ENCODE measurements around the gene FGF14. TPM values are rescaled to one million over a fixed set of nuclear protein-coding genes. Genes with fewer than 3 reads are reported as not detected.

Gene FGF14
- total and polyA plus RNA-seq, 5 donors from 2014 or later, result 0.09 TPM; not detected in 4

GRCh38 chr13:102386461-102386860 lies 15.4 kb downstream of the FGF14 start:
- H3K27ac ChIP-seq (ENCODE audit: insufficient read depth, low read length, poor library complexity, severe bottlenecking), result no peak overlapping the region
- no peaks in the 10 kb centered on the region for H3K9me3 ChIP-seq (ENCODE audit: control insufficient read depth in 2 of 2, low read length in 2 of 2)
- no peak overlapping the region for H3K4me3 Mint-ChIP-seq
- no peaks in the 10 kb centered on the region for H3K9me3 Mint-ChIP-seq
- no peak for DNase-seq
- no peak for ATAC-seq (ENCODE audit: low read depth in 2 of 2)
- H3K27me3 ChIP-seq (ENCODE audit: control insufficient read depth, insufficient read depth, low read length), result peaks cover 5% of the 10 kb centered on the region
- no peak overlapping the region for H3K27ac Mint-ChIP-seq
- H3K4me1 ChIP-seq (ENCODE audit: control insufficient read depth, insufficient read depth, low read length, poor library complexity, severe bottlenecking), result no peaks in the 10 kb centered on the region
- no peaks in the 10 kb centered on the region for H3K36me3 Mint-ChIP-seq
- H3K36me3 ChIP-seq (ENCODE audit: control insufficient read depth, insufficient read depth, low read length), result no peaks in the 10 kb centered on the region
- H3K4me3 ChIP-seq (ENCODE audit: low read depth, low read length), result no peak overlapping the region
- no peaks in the 10 kb centered on the region for H3K4me1 Mint-ChIP-seq
- peaks cover 14% of the 10 kb centered on the region for H3K27me3 Mint-ChIP-seq

GRCh38 chr13:102380012-102380411 lies 21.8 kb downstream of the FGF14 start:
- Histone ChIP-seq H3K27me3 (ENCODE audit: control insufficient read depth, insufficient read depth, low read length) (peaks cover 2% of the 10 kb centered on the region), H3K27ac (ENCODE audit: insufficient read depth, low read length, poor library complexity, severe bottlenecking) (no peak overlapping the region), H3K4me3 (ENCODE audit: low read depth, low read length) (no peak overlapping the region), H3K9me3 (ENCODE audit: control insufficient read depth in 2 of 2, low read length in 2 of 2) (no peaks in the 10 kb centered on the region), H3K36me3 (ENCODE audit: control insufficient read depth, insufficient read depth, low read length) (no peaks in the 10 kb centered on the region), H3K4me1 (ENCODE audit: control insufficient read depth, insufficient read depth, low read length, poor library complexity, severe bottlenecking) (no peaks in the 10 kb centered on the region)
- Mint-ChIP-seq H3K36me3 (no peaks in the 10 kb centered on the region), H3K4me3 (no peak overlapping the region), H3K9me3 (no peaks in the 10 kb centered on the region), H3K27ac (no peak overlapping the region), H3K4me1 (no peaks in the 10 kb centered on the region), H3K27me3 (peaks cover 5% of the 10 kb centered on the region)
- no peak for ATAC-seq (ENCODE audit: low read depth in 2 of 2)
- DNase-seq, result no peak

- Histone ChIP-seq H3K4me3 (ENCODE audit: low read depth, low read length) (no peak overlapping the region), H3K4me1 (ENCODE audit: control insufficient read depth, insufficient read depth, low read length, poor library complexity, severe bottlenecking) (no peaks in the 10 kb centered on the region), H3K9me3 (ENCODE audit: control insufficient read depth in 2 of 2, low read length in 2 of 2) (no peaks in the 10 kb centered on the region), H3K27ac (ENCODE audit: insufficient read depth, low read length, poor library complexity, severe bottlenecking) (no peak overlapping the region), H3K36me3 (ENCODE audit: control insufficient read depth, insufficient read depth, low read length) (no peaks in the 10 kb centered on the region), H3K27me3 (ENCODE audit: control insufficient read depth, insufficient read depth, low read length) (no peaks in the 10 kb centered on the region)
- Mint-ChIP-seq H3K36me3 (no peaks in the 10 kb centered on the region), H3K27ac (no peak overlapping the region), H3K4me1 (no peaks in the 10 kb centered on the region), H3K4me3 (no peak overlapping the region), H3K27me3 (no peaks in the 10 kb centered on the region), H3K9me3 (peaks cover 0 to under 1% (median 0%) of the 10 kb centered on the region in 7 donors)
- no peak for ATAC-seq (ENCODE audit: low read depth in 2 of 2)
- no peak for DNase-seq
Measured at GRCh38 chr13:102376318-102376717, 25.5 kb downstream of the FGF14 start.

- no peak overlapping the region for H3K4me3 Mint-ChIP-seq
- H3K36me3 ChIP-seq (ENCODE audit: control insufficient read depth, insufficient read depth, low read length), result no peaks in the 10 kb centered on the region
- no peak for DNase-seq
- no peaks in the 10 kb centered on the region for H3K9me3 ChIP-seq (ENCODE audit: control insufficient read depth in 2 of 2, low read length in 2 of 2)
- H3K27me3 Mint-ChIP-seq, result peaks cover 5% of the 10 kb centered on the region
- no peaks in the 10 kb centered on the region for H3K4me1 ChIP-seq (ENCODE audit: control insufficient read depth, insufficient read depth, low read length, poor library complexity, severe bottlenecking)
- H3K4me3 ChIP-seq (ENCODE audit: low read depth, low read length), result no peak overlapping the region
- no peak overlapping the region for H3K27ac Mint-ChIP-seq
- no peaks in the 10 kb centered on the region for H3K36me3 Mint-ChIP-seq
- no peaks in the 10 kb centered on the region for H3K4me1 Mint-ChIP-seq
- no peak for ATAC-seq (ENCODE audit: low read depth in 2 of 2)
- H3K27ac ChIP-seq (ENCODE audit: insufficient read depth, low read length, poor library complexity, severe bottlenecking), result no peak overlapping the region
- H3K9me3 Mint-ChIP-seq, result peaks cover 0 to 2% (median 0%) of the 10 kb centered on the region in 7 donors
- no peaks in the 10 kb centered on the region for H3K27me3 ChIP-seq (ENCODE audit: control insufficient read depth, insufficient read depth, low read length)
Measured at GRCh38 chr13:102374726-102375125, 27.1 kb downstream of the FGF14 start.

GRCh38 chr13:102374233-102374632 lies 27.6 kb downstream of the FGF14 start:
- Mint-ChIP-seq H3K27ac (no peak overlapping the region), H3K4me1 (no peaks in the 10 kb centered on the region), H3K27me3 (peaks cover 5% of the 10 kb centered on the region), H3K9me3 (peaks cover 0 to 2% (median 0%) of the 10 kb centered on the region in 7 donors), H3K36me3 (no peaks in the 10 kb centered on the region), H3K4me3 (no peak overlapping the region)
- H3K27ac ChIP-seq (ENCODE audit: insufficient read depth, low read length, poor library complexity, severe bottlenecking), result no peak overlapping the region
- H3K9me3 ChIP-seq (ENCODE audit: control insufficient read depth in 2 of 2, low read length in 2 of 2), result no peaks in the 10 kb centered on the region
- no peak for DNase-seq
- no peaks in the 10 kb centered on the region for H3K36me3 ChIP-seq (ENCODE audit: control insufficient read depth, insufficient read depth, low read length)
- H3K27me3 ChIP-seq (ENCODE audit: control insufficient read depth, insufficient read depth, low read length), result no peaks in the 10 kb centered on the region
- no peaks in the 10 kb centered on the region for H3K4me1 ChIP-seq (ENCODE audit: control insufficient read depth, insufficient read depth, low read length, poor library complexity, severe bottlenecking)
- H3K4me3 ChIP-seq (ENCODE audit: low read depth, low read length), result no peak overlapping the region
- no peak for ATAC-seq (ENCODE audit: low read depth in 2 of 2)

- Histone ChIP-seq H3K4me3 (ENCODE audit: low read depth, low read length) (no peak overlapping the region), H3K9me3 (ENCODE audit: control insufficient read depth in 2 of 2, low read length in 2 of 2) (no peaks in the 10 kb centered on the region), H3K36me3 (ENCODE audit: control insufficient read depth, insufficient read depth, low read length) (no peaks in the 10 kb centered on the region), H3K27me3 (ENCODE audit: control insufficient read depth, insufficient read depth, low read length) (no peaks in the 10 kb centered on the region), H3K4me1 (ENCODE audit: control insufficient read depth, insufficient read depth, low read length, poor library complexity, severe bottlenecking) (no peaks in the 10 kb centered on the region), H3K27ac (ENCODE audit: insufficient read depth, low read length, poor library complexity, severe bottlenecking) (no peak overlapping the region)
- no peak overlapping the region for H3K4me3 Mint-ChIP-seq
- H3K27me3 Mint-ChIP-seq, result peaks cover 5% of the 10 kb centered on the region
- H3K9me3 Mint-ChIP-seq, result peaks cover 0 to 2% (median 0%) of the 10 kb centered on the region in 7 donors
- H3K36me3 Mint-ChIP-seq, result no peaks in the 10 kb centered on the region
- no peak for DNase-seq
- H3K27ac Mint-ChIP-seq, result no peak overlapping the region
- no peaks in the 10 kb centered on the region for H3K4me1 Mint-ChIP-seq
- ATAC-seq (ENCODE audit: low read depth in 2 of 2), result no peak
Measured at GRCh38 chr13:102373221-102373620, 28.6 kb downstream of the FGF14 start.

- H3K4me1 ChIP-seq (ENCODE audit: control insufficient read depth, insufficient read depth, low read length, poor library complexity, severe bottlenecking), result no peaks in the 10 kb centered on the region
- H3K9me3 Mint-ChIP-seq, result peaks cover 0 to 3% (median 0%) of the 10 kb centered on the region in 7 donors
- H3K4me3 Mint-ChIP-seq, result no peak overlapping the region
- no peaks in the 10 kb centered on the region for H3K4me1 Mint-ChIP-seq
- no peak overlapping the region for H3K27ac ChIP-seq (ENCODE audit: insufficient read depth, low read length, poor library complexity, severe bottlenecking)
- H3K27me3 ChIP-seq (ENCODE audit: control insufficient read depth, insufficient read depth, low read length), result no peaks in the 10 kb centered on the region
- no peak for DNase-seq
- no peak overlapping the region for H3K27ac Mint-ChIP-seq
- H3K36me3 Mint-ChIP-seq, result no peaks in the 10 kb centered on the region
- no peaks in the 10 kb centered on the region for H3K9me3 ChIP-seq (ENCODE audit: control insufficient read depth in 2 of 2, low read length in 2 of 2)
- peaks cover 5% of the 10 kb centered on the region for H3K27me3 Mint-ChIP-seq
- no peak for ATAC-seq (ENCODE audit: low read depth in 2 of 2)
- no peak overlapping the region for H3K4me3 ChIP-seq (ENCODE audit: low read depth, low read length)
- H3K36me3 ChIP-seq (ENCODE audit: control insufficient read depth, insufficient read depth, low read length), result no peaks in the 10 kb centered on the region
Measured at GRCh38 chr13:102369302-102369701, 32.5 kb downstream of the FGF14 start.

GRCh38 chr13:102367836-102368235 lies 34.0 kb downstream of the FGF14 start:
- no peaks in the 10 kb centered on the region for H3K9me3 ChIP-seq (ENCODE audit: control insufficient read depth in 2 of 2, low read length in 2 of 2)
- Mint-ChIP-seq H3K4me1 (no peaks in the 10 kb centered on the region), H3K27ac (no peak overlapping the region), H3K9me3 (peaks cover 0 to 3% (median 0%) of the 10 kb centered on the region in 7 donors), H3K27me3 (peaks cover 5% of the 10 kb centered on the region), H3K36me3 (no peaks in the 10 kb centered on the region), H3K4me3 (no peak overlapping the region)
- H3K4me1 ChIP-seq (ENCODE audit: control insufficient read depth, insufficient read depth, low read length, poor library complexity, severe bottlenecking), result no peaks in the 10 kb centered on the region
- H3K27ac ChIP-seq (ENCODE audit: insufficient read depth, low read length, poor library complexity, severe bottlenecking), result no peak overlapping the region
- no peak for ATAC-seq (ENCODE audit: low read depth in 2 of 2)
- H3K27me3 ChIP-seq (ENCODE audit: control insufficient read depth, insufficient read depth, low read length), result no peaks in the 10 kb centered on the region
- H3K36me3 ChIP-seq (ENCODE audit: control insufficient read depth, insufficient read depth, low read length), result no peaks in the 10 kb centered on the region
- DNase-seq, result no peak
- no peak overlapping the region for H3K4me3 ChIP-seq (ENCODE audit: low read depth, low read length)
